NCI-H510A treated with DMSO at 0.1 percent for 48 hours (cell line): ENCODE data around the gene TMEM190.

Experiments
- DNase-seq: peaks from one replicate; lab custom pipeline; 2025; lab: John Stamatoyannopoulos, UW

The TMEM190 gene

GRCh38 chr19:55372316-55373081 lies 4.1 kb upstream of the TMEM190 start:
- no peak for DNase-seq

GRCh38 chr19:55373306-55373992 lies 3.2 kb upstream of the TMEM190 start:
- DNase-seq = no peak

GRCh38 chr19:55373993-55374757 lies 2.5 kb upstream of the TMEM190 start:
- DNase-seq = no peak

GRCh38 chr19:55377356-55378131 lies 918 bp downstream of the TMEM190 start:
- no peak for DNase-seq

GRCh38 chr19:55379174-55379573 lies 2.5 kb downstream of the TMEM190 start:
- no peak for DNase-seq

GRCh38 chr19:55382013-55382412 lies 5.4 kb downstream of the TMEM190 start:
- DNase-seq = no peak

- no peak for DNase-seq
These were observed 6.0 kb downstream of the TMEM190 start for GRCh38 chr19:55382522-55383054.

DNA sequence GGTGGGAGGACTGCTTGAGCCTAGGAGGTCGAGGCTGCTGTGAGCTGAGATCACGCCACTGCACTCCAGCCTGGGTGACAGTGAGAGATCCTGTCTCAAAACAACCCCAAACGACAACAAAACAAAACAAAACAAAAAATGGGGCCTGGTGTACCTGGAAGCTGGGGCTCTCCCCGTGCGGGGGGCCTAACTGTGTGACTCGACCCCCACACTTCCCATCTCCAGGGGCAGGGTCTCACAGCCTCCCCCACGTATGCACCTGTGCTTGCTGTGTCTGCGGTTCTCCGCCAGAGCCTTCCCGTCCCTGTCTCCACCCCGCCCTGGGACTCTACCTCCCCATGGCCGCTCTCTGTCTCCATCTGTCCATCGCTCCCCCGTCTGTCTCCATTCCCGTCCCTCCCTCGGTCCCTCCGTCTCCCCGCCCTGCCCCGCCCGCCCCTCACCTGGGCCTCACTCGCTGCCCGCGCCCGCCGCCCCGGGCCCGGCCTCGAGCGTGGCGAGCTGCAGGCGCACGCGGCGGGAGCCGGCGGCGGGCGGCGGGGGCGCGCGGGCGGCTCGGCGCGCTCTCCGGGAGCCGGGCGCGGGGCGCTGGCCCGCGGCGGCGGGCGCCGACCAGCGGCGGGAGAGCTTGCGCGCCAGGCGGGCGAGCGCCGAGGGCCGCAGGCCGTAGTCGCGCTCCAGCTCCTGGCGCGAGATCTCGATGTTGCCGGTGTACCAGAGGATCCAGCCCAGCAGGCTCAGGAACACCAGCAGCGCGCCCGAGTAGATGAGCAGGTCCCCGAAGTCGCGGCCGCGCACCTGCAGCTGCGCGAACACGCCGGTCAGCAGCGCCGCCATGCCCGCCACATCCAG lies 6.9 kb downstream of the TMEM190 start:
- DNase-seq = peak; percentile 54

DNA sequence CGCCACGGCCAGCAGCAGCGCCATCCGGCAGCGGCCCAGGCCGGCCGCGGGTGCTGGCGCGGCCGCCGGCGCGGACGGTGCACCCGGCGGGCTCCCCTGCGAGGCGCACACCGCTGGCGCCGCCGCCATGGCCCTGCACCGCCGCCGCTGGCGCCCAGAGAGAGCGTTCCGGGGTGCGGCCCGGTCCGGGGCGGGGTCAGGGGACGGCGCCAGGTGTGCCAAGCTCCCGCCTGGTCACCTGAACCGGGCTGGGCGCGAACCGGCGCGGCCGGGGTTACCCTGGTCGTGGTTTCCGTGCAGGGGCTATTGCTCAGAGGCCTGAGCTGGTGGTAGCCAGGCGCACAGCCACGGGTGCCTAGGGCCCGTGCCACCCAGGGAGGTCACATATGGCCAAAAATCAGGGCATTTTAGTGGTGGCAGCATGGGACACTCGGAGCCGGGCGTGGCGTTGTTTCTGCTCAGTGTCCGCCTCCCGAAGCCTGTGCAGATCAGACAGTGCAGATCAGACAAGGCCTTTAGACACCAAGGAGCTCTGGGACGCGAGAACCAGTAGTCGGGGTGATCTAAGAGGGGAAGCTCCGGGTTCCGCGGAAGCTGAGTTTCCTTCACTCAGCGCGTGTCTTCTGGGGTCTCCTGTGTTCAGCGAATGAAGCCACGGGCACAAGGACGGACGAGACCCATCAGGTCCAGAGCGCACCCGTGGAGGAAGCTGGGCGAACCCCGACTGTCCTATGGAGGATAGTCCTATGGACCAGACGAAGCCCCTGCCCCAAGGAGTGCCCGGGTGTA lies 7.7 kb downstream of the TMEM190 start, which contains the start of gene TMEM238:
TSS of gene TMEM238 (minus strand) at position 162 of the 789 bp plus-strand sequence. CDS start at position 129, 33 bp downstream.
- peak; percentile 48 for DNase-seq

DNA sequence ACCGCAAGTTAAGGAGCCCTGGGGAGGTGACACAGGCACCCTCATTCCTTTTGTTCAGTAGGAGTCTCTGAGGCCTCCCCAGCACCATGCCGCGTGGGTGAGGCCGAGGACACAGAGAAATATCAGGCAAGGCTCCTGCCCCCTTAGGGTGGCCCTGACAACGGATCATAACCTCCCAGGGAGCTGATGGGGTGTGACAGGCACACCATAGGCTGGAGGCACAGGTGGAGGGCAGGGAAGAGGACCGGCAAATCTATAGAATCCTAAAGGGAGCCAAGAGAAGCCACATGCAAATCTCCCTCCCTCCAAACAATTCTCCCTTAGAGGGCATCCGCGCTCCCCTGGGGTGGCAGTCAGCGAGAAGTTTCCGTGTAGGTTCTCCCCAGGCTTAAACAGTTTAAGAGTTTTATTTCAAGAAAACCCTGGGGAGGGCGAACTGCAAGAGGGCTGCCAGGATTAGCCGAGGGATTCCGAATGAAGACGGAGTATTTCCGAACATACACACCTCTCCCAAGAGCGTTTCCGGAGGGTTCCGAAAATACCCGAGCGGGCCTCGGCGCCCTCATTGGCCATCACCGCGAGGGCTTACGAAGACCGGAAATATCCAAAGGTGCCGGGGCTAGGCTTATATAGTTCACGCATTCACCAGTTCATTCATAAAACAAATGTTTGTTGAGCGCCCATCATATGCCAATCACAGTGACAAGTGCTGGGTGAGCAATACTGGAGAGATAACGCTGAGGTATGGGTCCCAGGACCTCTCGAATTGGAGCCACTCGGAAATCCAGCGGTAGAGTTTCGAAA lies 8.5 kb downstream of the TMEM190 start:
- DNase-seq = peak; percentile 98

DNA sequence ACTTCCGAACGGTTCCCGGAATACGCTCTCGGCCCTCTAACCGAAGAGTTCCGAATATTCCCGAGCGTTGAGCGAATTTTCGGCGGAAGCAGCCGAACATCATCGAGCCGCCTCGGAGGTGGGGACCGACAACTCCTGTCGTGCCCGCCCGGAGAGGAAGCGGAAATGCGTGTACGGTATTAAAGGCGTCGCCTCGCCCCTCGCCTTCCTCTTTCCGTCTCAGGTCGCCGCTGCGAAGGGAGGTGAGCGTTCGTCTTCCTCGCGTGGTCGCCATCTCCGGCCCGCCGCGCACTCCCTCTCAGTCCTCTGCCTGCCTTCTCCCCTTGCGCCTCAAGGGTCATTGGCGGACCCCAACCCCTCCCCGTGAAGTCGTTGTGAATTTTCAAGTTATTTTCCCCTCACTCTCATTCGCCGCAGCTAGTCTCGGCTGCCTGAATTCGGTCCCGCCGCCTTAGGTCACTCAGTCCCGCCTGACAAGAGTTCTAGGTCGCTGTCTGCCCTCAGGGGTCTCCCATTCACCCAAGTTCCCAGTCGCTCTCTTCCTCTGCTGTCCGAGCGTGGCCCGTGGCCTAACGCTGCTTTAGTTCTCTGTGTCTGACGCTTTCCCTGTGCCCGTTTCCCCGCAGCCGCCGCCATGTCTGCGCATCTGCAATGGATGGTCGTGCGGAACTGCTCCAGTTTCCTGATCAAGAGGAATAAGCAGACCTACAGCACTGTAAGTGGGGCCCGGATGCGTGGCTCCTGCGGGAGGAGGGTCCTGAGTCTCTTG lies 9.3 kb downstream of the TMEM190 start, which contains the start of gene RPL28:
TSS of gene RPL28 (plus strand) at position 209 of the 769 bp plus-strand sequence. CDS start at position 635, 426 bp downstream.
- DNase-seq = peak; percentile 98

GRCh38 chr19:55386493-55386971 lies 9.9 kb downstream of the TMEM190 start:
- no peak for DNase-seq

DNA sequence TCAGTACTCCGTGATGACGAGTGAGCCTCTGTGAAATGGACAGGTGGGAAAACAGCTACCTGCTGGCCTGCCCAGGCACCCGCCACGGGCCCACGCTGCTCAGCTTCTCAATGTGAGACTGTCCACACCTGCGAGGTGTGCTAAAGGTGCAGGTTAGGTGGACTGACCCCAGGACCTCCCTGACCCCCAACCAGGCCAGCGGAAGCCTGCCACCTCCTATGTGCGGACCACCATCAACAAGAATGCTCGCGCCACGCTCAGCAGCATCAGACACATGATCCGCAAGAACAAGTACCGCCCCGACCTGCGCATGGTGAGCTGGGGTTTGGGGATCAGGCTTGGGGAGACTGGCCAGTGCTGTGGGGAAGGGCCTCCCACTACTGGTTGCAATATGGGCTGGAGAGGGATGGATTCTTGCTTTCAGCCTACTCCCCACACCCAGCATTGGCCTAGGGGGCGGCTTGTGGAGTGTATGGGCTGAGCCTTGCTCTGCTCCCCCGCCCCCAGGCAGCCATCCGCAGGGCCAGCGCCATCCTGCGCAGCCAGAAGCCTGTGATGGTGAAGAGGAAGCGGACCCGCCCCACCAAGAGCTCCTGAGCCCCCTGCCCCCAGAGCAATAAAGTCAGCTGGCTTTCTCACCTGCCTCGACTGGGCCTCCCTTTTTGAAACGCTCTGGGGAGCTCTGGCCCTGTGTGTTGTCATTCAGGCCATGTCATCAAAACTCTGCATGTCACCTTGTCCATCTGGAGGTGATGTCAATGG lies 11.3 kb downstream of the TMEM190 start:
- no peak for DNase-seq

DNA sequence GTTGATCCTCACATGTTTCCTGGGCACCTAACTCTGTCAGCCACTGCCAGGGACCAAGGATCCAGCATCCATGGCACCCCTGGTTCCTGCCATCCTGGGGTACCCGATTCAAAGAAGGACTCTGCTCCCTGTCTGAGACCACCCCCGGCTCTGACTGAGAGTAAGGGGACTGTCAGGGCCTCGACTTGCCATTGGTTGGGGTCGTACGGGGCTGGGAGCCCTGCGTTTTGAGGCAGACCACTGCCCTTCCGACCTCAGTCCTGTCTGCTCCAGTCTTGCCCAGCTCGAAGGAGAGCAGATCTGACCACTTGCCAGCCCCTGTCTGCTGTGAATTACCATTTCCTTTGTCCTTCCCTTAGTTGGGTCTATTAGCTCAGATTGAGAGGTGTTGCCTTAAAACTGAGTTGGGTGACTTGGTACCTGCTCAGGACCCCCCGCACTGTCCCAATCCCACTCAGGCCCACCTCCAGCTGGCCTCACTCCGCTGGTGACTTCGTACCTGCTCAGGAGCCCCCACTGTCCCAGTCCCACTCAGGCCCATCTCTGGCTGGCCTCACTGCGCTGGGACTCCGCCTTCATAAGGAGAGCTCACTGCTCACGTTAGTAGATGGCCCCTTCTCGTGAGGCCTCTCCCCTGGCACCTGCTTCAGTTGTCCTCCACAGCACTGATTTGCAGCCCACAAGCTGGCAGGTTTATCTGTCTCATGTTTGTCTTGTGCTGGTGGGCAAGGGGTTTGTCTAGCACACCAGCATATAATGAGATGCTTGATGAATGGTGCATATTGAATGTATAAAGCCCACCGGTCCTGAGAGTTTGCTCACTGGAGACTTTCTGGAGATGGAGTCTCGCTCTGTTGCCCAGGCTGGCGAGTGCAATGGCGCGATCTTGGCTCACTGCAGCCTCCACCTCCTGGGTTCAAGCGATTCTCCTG lies 13.0 kb downstream of the TMEM190 start:
- no peak for DNase-seq

DNA sequence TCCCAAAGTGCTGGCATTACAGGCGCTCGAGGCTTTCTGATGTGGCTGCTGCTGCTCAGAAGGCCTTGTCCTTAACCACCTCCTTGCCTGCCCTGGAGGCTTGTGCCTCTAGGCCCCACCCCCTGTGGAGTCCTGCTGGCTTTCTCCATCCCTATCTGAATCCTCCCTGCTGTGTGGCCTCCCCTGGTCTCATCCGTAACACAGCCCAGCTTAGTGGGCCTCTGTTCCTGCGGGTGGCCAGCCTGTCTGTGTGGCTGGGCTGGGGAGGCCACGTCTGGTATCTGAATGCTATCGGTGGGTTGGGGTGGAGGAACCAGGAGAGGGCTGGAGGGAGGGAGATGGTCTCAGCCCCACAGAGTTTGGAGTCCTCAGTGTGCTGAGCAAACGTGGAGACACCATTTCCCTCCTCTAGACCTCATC lies 13.8 kb downstream of the TMEM190 start:
- DNase-seq = no peak

DNA sequence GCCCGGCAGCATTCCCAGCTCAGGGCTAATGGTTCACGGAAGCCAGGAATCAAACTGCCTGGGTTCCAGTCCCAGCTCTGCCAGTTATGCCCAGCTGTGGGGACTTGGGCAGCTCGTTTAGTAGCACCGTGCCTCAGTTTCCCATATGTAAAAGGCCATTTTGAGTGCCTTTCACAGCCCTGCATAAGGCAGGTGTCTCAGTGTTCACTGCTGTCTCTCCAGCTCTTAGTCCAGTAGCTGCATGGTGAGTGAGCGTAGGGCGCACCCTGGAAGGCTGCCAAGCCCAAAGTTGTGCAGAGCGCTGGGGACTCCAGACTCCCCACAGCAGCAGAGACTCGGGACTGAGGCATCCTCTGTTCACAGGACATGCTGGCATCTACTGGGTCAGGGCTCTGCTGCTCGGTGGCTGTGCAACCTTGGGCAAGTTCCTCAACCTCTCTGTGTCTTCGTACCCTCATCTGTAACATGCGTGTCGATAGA lies 14.6 kb downstream of the TMEM190 start:
- DNase-seq = no peak
